Activated naive CD8-positive, alpha-beta T cell treated with anti-CD3 and anti-CD28 coated beads, Interleukin-2, amount 50 U/mL, for 16 hours (primary cell): ENCODE data around the gene PCK1.

Experiments
- DNase-seq: peaks from one replicate; pipeline ENCODE4 v3.0.0-alpha.2; 2020; ENCODE audit warnings: low read depth, low spot score

The PCK1 gene

GRCh38 chr20:57601737-57602136, 40.8 kb downstream of the PCK1 start:
- no peak for DNase-seq

GRCh38 chr20:57603120-57603519, 42.2 kb downstream of the PCK1 start:
- no peak for DNase-seq

GRCh38 chr20:57605045-57605444, 44.1 kb downstream of the PCK1 start:
- DNase-seq, result no peak

GRCh38 chr20:57605878-57606277, 45.0 kb downstream of the PCK1 start:
- no peak for DNase-seq

- no peak for DNase-seq
These were observed 47.6 kb downstream of the PCK1 start for GRCh38 chr20:57608516-57608915.

- no peak for DNase-seq
These were observed 48.4 kb downstream of the PCK1 start for GRCh38 chr20:57609086-57609841.

- no peak for DNase-seq
These were observed 48.9 kb downstream of the PCK1 start for GRCh38 chr20:57609842-57610167.

GRCh38 chr20:57610261-57610952, 49.5 kb downstream of the PCK1 start:
- DNase-seq, result no peak

- DNase-seq, result no peak
These were observed 50.8 kb downstream of the PCK1 start for GRCh38 chr20:57611586-57612311.

- no peak for DNase-seq
These were observed 51.5 kb downstream of the PCK1 start for GRCh38 chr20:57612436-57612835.

GRCh38 chr20:57612916-57613315, 52.0 kb downstream of the PCK1 start:
- no peak for DNase-seq

GRCh38 chr20:57613481-57613921, 52.6 kb downstream of the PCK1 start:
- no peak for DNase-seq

- DNase-seq, result no peak
These were observed 53.9 kb downstream of the PCK1 start for GRCh38 chr20:57614490-57615444.

- no peak for DNase-seq
These were observed 54.5 kb downstream of the PCK1 start for GRCh38 chr20:57615445-57615811.

- DNase-seq, result no peak
These were observed 55.4 kb downstream of the PCK1 start for GRCh38 chr20:57616143-57616951.

GRCh38 chr20:57617079-57617795, 56.3 kb downstream of the PCK1 start:
- DNase-seq, result no peak
